Erythroblast (primary cell): Measurements from ENCODE around the gene PEX11G.

Experiments
- GATA1 ChIP-seq: IDR thresholded peaks from 2 replicates; pipeline ENCODE4 v1.6.1; 2011; ENCODE audit warnings: low read depth, mild to moderate bottlenecking, control low read depth, low read length, moderate library complexity
- POLR2A ChIP-seq: IDR thresholded peaks from 2 replicates; pipeline ENCODE4 v1.6.1; 2011; ENCODE audit warnings: mild to moderate bottlenecking, low read length

- TF ChIP-seq POLR2A (no peak), GATA1 (no peak)
Measured at GRCh38 chr19:7480970-7481255, 7.9 kb downstream of the PEX11G start.
